Thoracic aorta (tissue), 2 donors: Measurements from ENCODE around the gene SPTAN1. TPM values are rescaled to one million over a fixed set of nuclear protein-coding genes. Genes with fewer than 3 reads are reported as not detected.

Experiments used
- ATAC-seq: fragments of 150-250 bp; one replicate; pipeline ENCODE4 v1.8.0; 2017; ENCODE audit warnings: low read depth; ENCODE audit not compliant: insufficient number of reproducible peaks, low FRiP score
- DNase-seq: peaks from one replicate; pipeline ENCODE4 v3.0.0-alpha.2; 2020; ENCODE audit warnings: low spot score
- H3K27ac ChIP-seq, 2 donors: fragments of 200-600 bp; sonication (generic); 1 replicate in 1 of 2; 2 replicates in 1 of 2; pipeline ENCODE4 v1.5.1; 2016; ENCODE audit warnings: mild to moderate bottlenecking in 2 of 2, moderate library complexity in 2 of 2
- H3K27me3 ChIP-seq: fragments of 200-600 bp; sonication (generic); replicated peaks from 2 replicates; pipeline ENCODE4 v1.6.0; 2016; ENCODE audit warnings: mild to moderate bottlenecking; ENCODE audit not compliant: insufficient read depth
- H3K36me3 ChIP-seq: fragments of 200-600 bp; sonication (generic); one replicate; pipeline ENCODE4 v1.5.1; 2016
- H3K4me1 ChIP-seq, 2 donors: fragments of 200-600 bp; sonication (generic); 1 replicate in 1 of 2; 2 replicates in 1 of 2; pipeline versions ENCODE4 v1.5.1 to v1.6.0; 2016; ENCODE audit warnings: low read depth in 2 of 2, mild to moderate bottlenecking in 1 of 2; ENCODE audit not compliant: control insufficient read depth in 1 of 2
- H3K4me3 ChIP-seq: fragments of 200-600 bp; sonication (generic); 2 replicates; pipeline ENCODE4 v1.5.1; 2016; ENCODE audit warnings: mild to moderate bottlenecking
- H3K9me3 ChIP-seq: fragments of 200-600 bp; sonication (generic); 2 replicates; pipeline ENCODE4 v1.5.1; 2016
- CTCF ChIP-seq: fragments of 200-600 bp; sonication (generic); IDR thresholded peaks from one replicate; pipeline ENCODE4 v1.5.1; 2019; ENCODE audit warnings: antibody characterized with exemption
- total RNA-seq, 2 donors: library from RNA; depleted of rRNA; stranded (reverse); fragments of >200 nt; gene quantifications; one replicate each; pipeline versions ENCODE4 v1.1.0 to v1.2.3, GENCODE V29; 2016

Gene SPTAN1
- total RNA-seq, 2 donors from 2014 or later = 324 to 348 TPM

- ATAC-seq (no peak), DNase-seq (no peak)
- Histone ChIP-seq H3K36me3 (peaks cover 83% of the 10 kb centered on the region), H3K27me3 (no peaks in the 10 kb centered on the region), H3K27ac (no peak overlapping the region), H3K4me1 (no peaks in the 10 kb centered on the region), H3K4me3 (no peak overlapping the region), H3K9me3 (no peaks in the 10 kb centered on the region)
- no peak for TF ChIP-seq CTCF
These were observed 36.3 kb downstream of the SPTAN1 start for GRCh38 chr9:128588581-128589233.

- peaks cover 85% of the 10 kb centered on the region for H3K36me3 ChIP-seq
- DNase-seq (no peak), ATAC-seq (no peak)
- no peak for TF ChIP-seq CTCF
- H3K27ac ChIP-seq = no peak overlapping the region
- H3K4me3 ChIP-seq = no peak overlapping the region
- H3K9me3 ChIP-seq = no peaks in the 10 kb centered on the region
- no peaks in the 10 kb centered on the region for H3K27me3 ChIP-seq
- H3K4me1 ChIP-seq = no peaks in the 10 kb centered on the region
These were observed 40.7 kb downstream of the SPTAN1 start for GRCh38 chr9:128593039-128593438.

- no peak for TF ChIP-seq CTCF
- Histone ChIP-seq H3K27me3 (no peaks in the 10 kb centered on the region), H3K27ac (no peak overlapping the region), H3K9me3 (no peaks in the 10 kb centered on the region), H3K36me3 (peaks cover 85% of the 10 kb centered on the region), H3K4me1 (no peaks in the 10 kb centered on the region), H3K4me3 (no peak overlapping the region)
- no peak for DNase-seq
- ATAC-seq = no peak
These were observed 41.5 kb downstream of the SPTAN1 start for GRCh38 chr9:128593856-128594255.

GRCh38 chr9:128595471-128595870 lies 43.1 kb downstream of the SPTAN1 start:
- no peak for TF ChIP-seq CTCF
- H3K36me3 ChIP-seq = peaks cover 89% of the 10 kb centered on the region
- ATAC-seq (no peak), DNase-seq (no peak)
- H3K4me3 ChIP-seq = no peak overlapping the region
- H3K27ac ChIP-seq = no peak overlapping the region
- no peaks in the 10 kb centered on the region for H3K27me3 ChIP-seq
- no peaks in the 10 kb centered on the region for H3K9me3 ChIP-seq
- no peaks in the 10 kb centered on the region for H3K4me1 ChIP-seq

GRCh38 chr9:128600099-128600498 lies 47.7 kb downstream of the SPTAN1 start:
- Histone ChIP-seq H3K9me3 (no peaks in the 10 kb centered on the region), H3K27ac (no peak overlapping the region), H3K36me3 (peaks cover 79% of the 10 kb centered on the region), H3K4me3 (no peak overlapping the region), H3K4me1 (no peaks in the 10 kb centered on the region), H3K27me3 (no peaks in the 10 kb centered on the region)
- DNase-seq (no peak), ATAC-seq (no peak)
- TF ChIP-seq CTCF = no peak
